Panc1 (cell line): ENCODE results near the gene RPP25L. TPM values are rescaled to one million over a fixed set of nuclear protein-coding genes. Genes with fewer than 3 reads are reported as not detected.

Source experiments
- ATAC-seq: fragments of 200-7000 bp; cut with Tn5 transposase; 2 replicates; pipeline ENCODE4 v1.9.1; 2020; ENCODE audit warnings: mild to moderate bottlenecking, moderate library complexity
- BruUV-seq: library from RNA; stranded (reverse); fragments of 400-500 nt; replicated peaks from 2 replicates; lab custom pipeline; 2021; lab: Mats Ljungman, UMichigan
- CTCF ChIA-PET: fragments of 300-600 bp; sonication (Branson Sonifier 250); formaldehyde crosslinking; loops from one replicate; lab custom pipeline; 2022; ENCODE audit warnings: antibody characterized with exemption; lab: Charles Lee
- POLR2A ChIA-PET: fragments of 300-600 bp; sonication (Branson Sonifier 250); formaldehyde crosslinking; loops from one replicate; lab custom pipeline; 2022; ENCODE audit warnings: antibody characterized with exemption; lab: Charles Lee
- DNase-seq: peaks from one replicate; pipeline ENCODE4 v3.0.0-alpha.2; 2010; ENCODE audit warnings: low read depth, low spot score
- H3K27ac ChIP-seq: 2 replicates; pipeline ENCODE4 v1.5.1; 2011; ENCODE audit warnings: mild to moderate bottlenecking, low read length, inconsistent platforms
- H3K27me3 ChIP-seq: fragments of 200-500 bp; sonication (Bioruptor generic); 2 replicates; pipeline ENCODE4 v1.6.0; 2014; ENCODE audit warnings: low read length, inconsistent platforms; ENCODE audit not compliant: control insufficient read depth, insufficient read depth
- H3K36me3 ChIP-seq: fragments of 200-500 bp; sonication (Bioruptor generic); 2 replicates; pipeline ENCODE4 v1.5.1; 2014; ENCODE audit warnings: inconsistent platforms, mild to moderate bottlenecking, low read length, moderate library complexity; ENCODE audit not compliant: control insufficient read depth, insufficient read depth
- H3K4me1 ChIP-seq: 2 replicates; pipeline ENCODE4 v1.5.1; 2011; ENCODE audit warnings: inconsistent platforms, mild to moderate bottlenecking, low read length, moderate library complexity; ENCODE audit not compliant: control insufficient read depth, insufficient read depth
- H3K4me3 ChIP-seq, 2 experiments: 2 replicates each; pipeline ENCODE4 v1.5.1; 2011 to 2012; ENCODE audit warnings: low read depth in 2 of 2, low read length in 2 of 2, mild to moderate bottlenecking in 2 of 2, inconsistent platforms in 1 of 2, moderate library complexity in 1 of 2
- H3K9me3 ChIP-seq: fragments of 200-500 bp; sonication (Bioruptor generic); 2 replicates; pipeline ENCODE4 v1.5.1; 2014; ENCODE audit warnings: low read depth, mild to moderate bottlenecking, inconsistent platforms, low read length, moderate library complexity; ENCODE audit not compliant: control insufficient read depth, insufficient read depth
- POLR2AphosphoS5 ChIP-seq: IDR thresholded peaks from 2 replicates; pipeline ENCODE4 v1.6.1; 2012; ENCODE audit warnings: mild to moderate bottlenecking, low read depth, low read length, moderate library complexity
- SIN3A ChIP-seq: IDR thresholded peaks from 2 replicates; pipeline ENCODE4 v1.6.1; 2012; ENCODE audit warnings: low read depth, mild to moderate bottlenecking, low read length, moderate library complexity, borderline replicate concordance; ENCODE audit not compliant: insufficient read depth
- TCF7L2 ChIP-seq: IDR thresholded peaks from 2 replicates; pipeline ENCODE4 v1.6.1; 2011; ENCODE audit warnings: mild to moderate bottlenecking, low read depth, low read length, inconsistent platforms
- in situ Hi-C: cut with HindIII; loops from 2 replicates; pipeline ENCODE4 v1.10.0; 2016; ENCODE audit warnings: low sequenced_read_pairs, low pct_unique_long_range_greater_than_20kb
- intact Hi-C: fragments of 100-400 bp; cut with micrococcal nuclease; formaldehyde crosslinking; loops from one replicate; pipeline ENCODE4 v1.10.0; 2022; ENCODE audit not compliant: unreplicated experiment
- total RNA-seq: library from RNA; stranded (reverse); gene quantifications from one replicate; pipeline ENCODE4 v1.2.1, GENCODE V29; 2021; ENCODE audit not compliant: unreplicated experiment
- TF ChIP-seq, protein P1 (sequence below): fragments of 450-650 bp; IDR thresholded peaks from 2 replicates; pipeline ENCODE4 v1.5.1; 2017; ENCODE audit warnings: mild to moderate bottlenecking
- TF ChIP-seq, protein P2 (sequence below), 2 experiments: IDR thresholded peaks; 2 replicates each; pipeline ENCODE4 v1.6.1; 2011 to 2012; ENCODE audit warnings: low read depth in 2 of 2, control low read depth in 1 of 2, low read length in 1 of 2, mild to moderate bottlenecking in 1 of 2, moderate library complexity in 1 of 2; ENCODE audit not compliant: insufficient read depth in 1 of 2

RPP25L gene
- total RNA-seq, 1 experiment from 2014 or later = 30.4 TPM

- TF ChIP-seq, protein P1, sequence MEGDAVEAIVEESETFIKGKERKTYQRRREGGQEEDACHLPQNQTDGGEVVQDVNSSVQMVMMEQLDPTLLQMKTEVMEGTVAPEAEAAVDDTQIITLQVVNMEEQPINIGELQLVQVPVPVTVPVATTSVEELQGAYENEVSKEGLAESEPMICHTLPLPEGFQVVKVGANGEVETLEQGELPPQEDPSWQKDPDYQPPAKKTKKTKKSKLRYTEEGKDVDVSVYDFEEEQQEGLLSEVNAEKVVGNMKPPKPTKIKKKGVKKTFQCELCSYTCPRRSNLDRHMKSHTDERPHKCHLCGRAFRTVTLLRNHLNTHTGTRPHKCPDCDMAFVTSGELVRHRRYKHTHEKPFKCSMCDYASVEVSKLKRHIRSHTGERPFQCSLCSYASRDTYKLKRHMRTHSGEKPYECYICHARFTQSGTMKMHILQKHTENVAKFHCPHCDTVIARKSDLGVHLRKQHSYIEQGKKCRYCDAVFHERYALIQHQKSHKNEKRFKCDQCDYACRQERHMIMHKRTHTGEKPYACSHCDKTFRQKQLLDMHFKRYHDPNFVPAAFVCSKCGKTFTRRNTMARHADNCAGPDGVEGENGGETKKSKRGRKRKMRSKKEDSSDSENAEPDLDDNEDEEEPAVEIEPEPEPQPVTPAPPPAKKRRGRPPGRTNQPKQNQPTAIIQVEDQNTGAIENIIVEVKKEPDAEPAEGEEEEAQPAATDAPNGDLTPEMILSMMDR = no peak
- TF ChIP-seq SIN3A = no peak
- TF ChIP-seq, protein P2, sequence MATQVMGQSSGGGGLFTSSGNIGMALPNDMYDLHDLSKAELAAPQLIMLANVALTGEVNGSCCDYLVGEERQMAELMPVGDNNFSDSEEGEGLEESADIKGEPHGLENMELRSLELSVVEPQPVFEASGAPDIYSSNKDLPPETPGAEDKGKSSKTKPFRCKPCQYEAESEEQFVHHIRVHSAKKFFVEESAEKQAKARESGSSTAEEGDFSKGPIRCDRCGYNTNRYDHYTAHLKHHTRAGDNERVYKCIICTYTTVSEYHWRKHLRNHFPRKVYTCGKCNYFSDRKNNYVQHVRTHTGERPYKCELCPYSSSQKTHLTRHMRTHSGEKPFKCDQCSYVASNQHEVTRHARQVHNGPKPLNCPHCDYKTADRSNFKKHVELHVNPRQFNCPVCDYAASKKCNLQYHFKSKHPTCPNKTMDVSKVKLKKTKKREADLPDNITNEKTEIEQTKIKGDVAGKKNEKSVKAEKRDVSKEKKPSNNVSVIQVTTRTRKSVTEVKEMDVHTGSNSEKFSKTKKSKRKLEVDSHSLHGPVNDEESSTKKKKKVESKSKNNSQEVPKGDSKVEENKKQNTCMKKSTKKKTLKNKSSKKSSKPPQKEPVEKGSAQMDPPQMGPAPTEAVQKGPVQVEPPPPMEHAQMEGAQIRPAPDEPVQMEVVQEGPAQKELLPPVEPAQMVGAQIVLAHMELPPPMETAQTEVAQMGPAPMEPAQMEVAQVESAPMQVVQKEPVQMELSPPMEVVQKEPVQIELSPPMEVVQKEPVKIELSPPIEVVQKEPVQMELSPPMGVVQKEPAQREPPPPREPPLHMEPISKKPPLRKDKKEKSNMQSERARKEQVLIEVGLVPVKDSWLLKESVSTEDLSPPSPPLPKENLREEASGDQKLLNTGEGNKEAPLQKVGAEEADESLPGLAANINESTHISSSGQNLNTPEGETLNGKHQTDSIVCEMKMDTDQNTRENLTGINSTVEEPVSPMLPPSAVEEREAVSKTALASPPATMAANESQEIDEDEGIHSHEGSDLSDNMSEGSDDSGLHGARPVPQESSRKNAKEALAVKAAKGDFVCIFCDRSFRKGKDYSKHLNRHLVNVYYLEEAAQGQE (IDR thresholded peaks at IDR 0.05; ENCODE audit: insufficient read depth in 1 of 2, low read depth in 2 of 2, low read length in 1 of 2) = no peak
- no peak for TF ChIP-seq POLR2AphosphoS5
- no peak for TF ChIP-seq TCF7L2
- DNase-seq (no peak), ATAC-seq (no peak)
- intact Hi-C loops (no loop called here), in situ Hi-C loops (no loop called here)
- ChIA-PET CTCF (interaction anchor here (0.7 to 1.6 kb wide), 2 partner anchors 9 to 10 kb away, joined by 4 to 6 read pairs; partner anchors contain the start of gene GALT), POLR2A (no interaction called here)
- no peak overlapping the region for H3K4me3 ChIP-seq
- H3K27me3 ChIP-seq = no peaks in the 10 kb centered on the region
- no peaks in the 10 kb centered on the region for H3K9me3 ChIP-seq
- peaks cover 25% of the 10 kb centered on the region for H3K4me1 ChIP-seq
- no TSS peak for BruUV-seq
- no peaks in the 10 kb centered on the region for H3K36me3 ChIP-seq
- H3K27ac ChIP-seq = no peak overlapping the region
Measured at GRCh38 chr9:34655394-34655793, 43.5 kb upstream of the RPP25L start.

DNA sequence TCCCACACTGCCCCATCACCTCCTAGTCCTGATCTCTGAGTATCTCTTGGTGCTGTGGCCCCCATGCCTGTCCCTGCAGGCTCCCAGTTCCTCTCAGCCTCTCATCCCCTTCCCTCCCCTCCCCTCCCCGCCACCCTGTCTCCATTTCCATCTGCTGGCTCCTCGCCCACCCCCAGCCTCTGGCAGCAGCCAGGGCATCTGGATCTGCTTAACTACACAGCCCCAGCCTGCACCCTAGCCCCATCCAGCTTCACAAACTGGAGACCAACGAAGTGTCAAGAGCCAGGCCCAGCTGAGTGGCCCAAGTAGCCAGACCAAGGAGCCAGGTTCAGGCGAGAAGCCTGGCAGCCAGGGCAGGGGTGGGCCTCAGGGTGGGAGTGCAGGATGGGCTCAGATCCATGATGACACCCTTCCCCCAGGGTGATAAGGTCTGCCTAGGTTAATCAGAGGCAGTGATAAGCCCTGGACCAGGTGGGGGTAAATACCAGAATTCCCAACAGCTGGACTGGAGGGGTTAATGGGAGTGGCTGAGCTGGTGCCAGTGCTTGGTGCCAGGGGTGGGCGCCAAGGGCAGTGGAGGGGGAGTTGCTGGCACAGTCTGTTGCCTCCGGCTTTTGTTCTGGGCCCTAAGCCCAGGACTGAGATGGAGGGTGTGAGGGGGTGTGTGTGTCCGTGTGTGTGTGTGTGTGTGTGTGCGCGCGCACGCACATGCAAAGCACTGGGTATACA lies 42.6 kb upstream of the RPP25L start:
- no peak for ATAC-seq
- Histone ChIP-seq H3K27ac (no peak overlapping the region), H3K4me3 (no peak overlapping the region), H3K9me3 (no peaks in the 10 kb centered on the region), H3K4me1 (peaks cover 25% of the 10 kb centered on the region), H3K27me3 (no peaks in the 10 kb centered on the region), H3K36me3 (no peaks in the 10 kb centered on the region)
- ChIA-PET POLR2A (no interaction called here), CTCF (no interaction called here)
- DNase-seq = no peak
- in situ Hi-C loops = no loop called here
- TF ChIP-seq POLR2AphosphoS5 (no peak), SIN3A (no peak), TCF7L2 (no peak)
- TF ChIP-seq, protein P2 (IDR thresholded peaks at IDR 0.05; ENCODE audit: insufficient read depth in 1 of 2, low read depth in 2 of 2, low read length in 1 of 2) = no peak
- TF ChIP-seq, protein P1 = no peak
- intact Hi-C loops = no loop called here
- no TSS peak for BruUV-seq
